Measurements from ENCODE around the gene KCNMA1.

Gene KCNMA1

DNA sequence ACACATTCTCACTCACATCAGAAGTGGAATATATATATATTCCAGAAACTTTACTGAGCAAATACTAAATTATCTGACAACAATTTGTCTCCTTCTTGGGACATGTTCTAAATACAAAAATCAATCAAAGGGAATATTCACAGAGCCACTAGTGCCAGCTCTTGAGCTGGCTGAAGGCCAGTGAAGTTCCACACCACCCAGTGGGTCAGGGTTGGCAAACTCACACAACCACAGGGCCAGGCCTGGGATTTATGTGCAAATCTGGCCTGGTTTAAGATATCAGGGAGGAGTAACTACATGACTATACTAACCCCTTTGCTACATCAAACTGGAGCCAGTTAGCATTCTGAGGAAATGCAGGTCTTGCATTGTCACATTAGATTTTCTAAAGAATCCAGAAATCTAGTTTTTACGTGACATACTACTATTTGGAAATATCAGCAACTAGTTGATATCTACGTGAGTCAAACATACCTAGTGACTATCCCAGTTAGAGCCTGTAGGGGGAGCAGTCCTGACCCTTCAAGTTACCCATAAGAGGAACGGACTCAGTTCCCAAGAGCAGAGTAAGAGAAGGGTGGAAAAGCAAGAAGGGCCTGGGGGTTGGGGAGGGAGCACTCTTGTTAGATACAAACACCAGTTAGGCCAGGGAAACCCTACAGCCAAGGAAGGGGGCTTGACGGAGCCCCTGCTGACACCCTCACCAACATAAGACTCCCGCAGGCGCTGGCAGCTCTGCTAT lies 600.4 kb downstream of the KCNMA1 start:
- no peak overlapping the region for H3K4me3 ChIP-seq (ENCODE audit: low read depth, low read length)
- DNase-seq (ENCODE audit: low read depth), result peak; percentile 67
- TF ChIP-seq POLR2A (IDR thresholded peaks at IDR 0.05; ENCODE audit: extremely low read depth, insufficient read length) (no peak), CTCF (IDR thresholded peaks at IDR 0.05; ENCODE audit: low read depth, low read length) (peak; percentile 91)

- no peak for TF ChIP-seq MAX (IDR thresholded peaks at IDR 0.05; ENCODE audit: low read depth, low read length)
- TF ChIP-seq POLR2A (IDR thresholded peaks at IDR 0.05; ENCODE audit: extremely low read depth, insufficient read length), result no peak
- no peak for TF ChIP-seq MYC (IDR thresholded peaks at IDR 0.05; ENCODE audit: low read depth, low read length)
- TF ChIP-seq CTCF (IDR thresholded peaks at IDR 0.05; ENCODE audit: low read depth, low read length), result no peak
- no peak for DNase-seq (ENCODE audit: low read depth)
- no peak overlapping the region for H3K4me3 ChIP-seq (ENCODE audit: low read depth, low read length)
Measured at GRCh38 chr10:77036276-77036675, 601.3 kb downstream of the KCNMA1 start.

DNA sequence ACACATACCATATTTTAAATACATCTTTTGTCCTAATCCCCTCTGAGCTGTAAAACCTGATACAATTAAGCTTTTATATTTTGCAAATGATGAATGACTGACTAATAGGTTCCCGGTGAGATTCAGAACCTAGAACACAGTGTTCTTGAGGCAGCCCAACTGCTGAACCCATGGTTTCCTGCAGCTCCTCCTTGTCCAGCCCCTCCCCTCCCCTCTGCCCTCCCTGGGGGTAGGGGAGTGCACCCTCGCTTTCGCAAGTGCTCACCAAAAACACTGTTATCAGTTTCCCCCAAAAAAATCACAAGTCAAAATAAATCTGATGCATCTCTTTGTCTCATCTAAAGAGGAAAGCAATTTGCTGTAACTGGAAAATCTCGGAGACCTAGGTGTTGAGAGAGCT lies 602.8 kb downstream of the KCNMA1 start:
- DNase-seq (ENCODE audit: low read depth), result no peak
- H3K4me3 ChIP-seq (ENCODE audit: low read depth, low read length), result no peak overlapping the region
- no peak for TF ChIP-seq MAX (IDR thresholded peaks at IDR 0.05; ENCODE audit: low read depth, low read length)
- TF ChIP-seq POLR2A (IDR thresholded peaks at IDR 0.05; ENCODE audit: extremely low read depth, insufficient read length), result no peak

DNA sequence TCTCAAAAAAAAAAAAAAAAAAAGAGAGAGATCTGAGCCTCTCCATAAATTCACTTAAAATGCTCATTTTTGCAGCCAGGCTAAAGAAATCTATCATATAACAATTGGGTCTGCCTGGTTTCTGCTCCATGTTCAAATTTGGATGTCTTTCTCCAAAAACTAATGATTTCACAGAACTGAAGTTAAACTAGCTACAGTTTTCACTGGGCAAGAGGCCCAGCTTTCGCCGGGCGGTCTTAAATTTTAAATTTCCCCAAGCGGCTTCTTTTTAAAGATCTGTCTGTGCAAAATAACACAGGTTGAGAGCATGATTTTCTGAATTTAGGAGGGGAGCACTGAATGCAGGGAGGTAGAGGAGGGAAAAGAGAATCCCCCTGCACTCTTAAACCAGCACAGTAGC lies 603.4 kb downstream of the KCNMA1 start:
- DNase-seq (ENCODE audit: low read depth), result no peak
- no peak for TF ChIP-seq CTCF (IDR thresholded peaks at IDR 0.05; ENCODE audit: low read depth, low read length)
- TF ChIP-seq MAX (IDR thresholded peaks at IDR 0.05; ENCODE audit: low read depth, low read length), result no peak
- no peak for TF ChIP-seq POLR2A (IDR thresholded peaks at IDR 0.05; ENCODE audit: extremely low read depth, insufficient read length)
- TF ChIP-seq MYC (IDR thresholded peaks at IDR 0.05; ENCODE audit: low read depth, low read length), result no peak

DNA sequence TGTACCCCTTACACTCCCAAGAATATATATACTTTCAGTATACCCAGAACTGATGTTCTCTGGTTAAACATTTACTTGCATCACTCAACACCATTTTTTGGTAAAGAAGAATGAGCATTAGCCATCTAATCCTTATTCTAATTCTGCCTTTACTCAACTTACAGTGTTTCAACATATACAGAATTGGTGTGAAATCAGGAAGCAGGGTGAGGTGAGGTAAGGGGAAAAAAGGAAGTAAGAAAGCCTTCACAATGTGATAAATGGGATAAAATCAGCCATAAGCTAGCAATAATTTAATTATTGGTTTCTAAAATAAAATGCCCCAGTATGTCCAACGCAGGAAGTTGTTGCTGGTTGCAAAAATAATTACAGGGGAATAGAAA lies 605.4 kb downstream of the KCNMA1 start:
- H3K4me3 ChIP-seq (ENCODE audit: low read depth, low read length), result no peak overlapping the region
- peak; percentile 48 for DNase-seq (ENCODE audit: low read depth)
- no peak for TF ChIP-seq POLR2A (IDR thresholded peaks at IDR 0.05; ENCODE audit: extremely low read depth, insufficient read length)
- no peak for TF ChIP-seq MYC (IDR thresholded peaks at IDR 0.05; ENCODE audit: low read depth, low read length)
- TF ChIP-seq CTCF (IDR thresholded peaks at IDR 0.05; ENCODE audit: low read depth, low read length), result no peak
- no peak for TF ChIP-seq MAX (IDR thresholded peaks at IDR 0.05; ENCODE audit: low read depth, low read length)

More for the DNA sequence above, 603.4 kb downstream of the KCNMA1 start:
- H3K4me3 ChIP-seq (ENCODE audit: low read depth, low read length), result no peak overlapping the region

GRCh38 chr10:77031531-77032187 lies 605.9 kb downstream of the KCNMA1 start:
- TF ChIP-seq CTCF (IDR thresholded peaks at IDR 0.05; ENCODE audit: low read depth, low read length) (no peak), POLR2A (IDR thresholded peaks at IDR 0.05; ENCODE audit: extremely low read depth, insufficient read length) (no peak), MYC (IDR thresholded peaks at IDR 0.05; ENCODE audit: low read depth, low read length) (no peak), MAX (IDR thresholded peaks at IDR 0.05; ENCODE audit: low read depth, low read length) (no peak)
- H3K4me3 ChIP-seq (ENCODE audit: low read depth, low read length), result no peak overlapping the region
- DNase-seq (ENCODE audit: low read depth), result no peak

Measured in NB4 (cell line).